T47D (cell line): ENCODE measurements around the gene CCDC14.

Experiments
- DNase-seq, 2 experiments: peaks; one replicate each; pipeline versions ENCODE4 v3.0.0 to v3.0.0-alpha.2; 2011 to 2012; ENCODE audit warnings: low read depth in 1 of 2, low spot score in 1 of 2
- JUND ChIP-seq: IDR thresholded peaks from 2 replicates; pipeline ENCODE4 v1.6.1; 2012; ENCODE audit warnings: low read depth
- in situ Hi-C: cut with HindIII; loops from 2 replicates; pipeline ENCODE4 v1.10.0; 2016; ENCODE audit warnings: low sequenced_read_pairs, low pct_unique_long_range_greater_than_20kb

CCDC14 gene

DNA sequence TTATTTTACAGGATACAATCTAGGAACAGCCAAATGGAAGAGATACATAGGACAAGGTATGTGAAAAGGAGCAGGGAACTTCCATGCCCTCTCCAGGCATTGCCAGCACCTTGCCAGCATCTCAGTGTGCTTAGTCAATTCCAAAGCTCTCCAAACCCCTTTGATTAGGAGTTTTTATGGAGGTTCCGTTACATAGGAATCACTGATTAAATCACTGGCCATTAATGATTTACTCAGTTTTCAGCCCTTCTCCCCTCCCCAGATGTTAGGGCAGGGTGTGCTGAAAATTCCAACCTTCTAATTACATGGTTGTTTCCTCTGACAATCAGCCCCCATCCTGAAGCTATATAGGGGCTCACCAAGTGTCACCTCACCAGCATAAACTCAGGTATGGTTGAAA lies 88.4 kb downstream of the CCDC14 start:
- in situ Hi-C loops, result no loop called here
- DNase-seq, result no peak
- no peak for TF ChIP-seq JUND

GRCh38 chr3:123871946-123872345 lies 89.1 kb downstream of the CCDC14 start:
- in situ Hi-C loops, result no loop called here
- TF ChIP-seq JUND, result no peak
- no peak for DNase-seq

- in situ Hi-C loops, result no loop called here
- DNase-seq, result no peak
Observed at GRCh38 chr3:123870033-123870432, 91.0 kb downstream of the CCDC14 start.

DNA sequence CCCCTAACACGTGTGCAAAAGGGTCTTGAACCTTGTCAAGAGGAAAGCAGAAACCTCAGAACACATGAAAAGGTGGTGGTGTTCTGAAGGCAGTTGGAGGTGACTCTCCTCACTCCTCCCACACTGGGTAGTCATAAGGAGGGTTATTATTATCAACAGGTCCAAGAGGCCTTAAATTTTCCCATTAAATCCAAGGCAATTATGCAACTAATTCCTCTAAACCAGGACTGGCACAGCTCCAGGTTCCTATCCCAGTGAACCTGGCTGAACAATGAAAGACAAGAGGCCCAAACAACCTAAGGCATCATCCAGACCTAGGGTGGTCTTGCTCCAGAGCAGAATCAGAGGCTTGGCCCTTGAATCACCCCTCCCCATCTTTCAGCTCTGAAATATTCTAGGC lies 91.9 kb downstream of the CCDC14 start:
- in situ Hi-C loops, result no loop called here
- DNase-seq, result no peak
- no peak for TF ChIP-seq JUND

More at GRCh38 chr3:123870033-123870432, 91.0 kb downstream of the CCDC14 start:
- no peak for TF ChIP-seq JUND

DNA sequence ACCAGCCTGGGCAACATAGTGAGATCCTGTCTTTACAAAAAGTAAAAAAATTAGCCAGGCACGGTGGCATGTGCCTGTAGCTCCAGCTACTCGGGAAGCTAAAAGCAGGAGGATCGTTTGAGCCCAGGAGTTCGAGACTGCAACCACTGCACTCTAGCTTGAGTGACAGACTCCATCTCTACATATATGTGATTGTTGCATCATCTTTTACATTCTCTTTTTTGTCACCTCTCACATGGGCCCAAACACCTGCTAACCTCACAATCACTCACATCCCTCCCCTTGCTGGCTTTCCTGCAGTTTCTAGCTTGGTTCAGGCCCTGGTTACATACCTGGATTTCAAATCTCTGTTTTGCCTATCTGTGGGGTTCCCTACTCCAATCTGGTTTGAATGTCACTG lies 96.3 kb downstream of the CCDC14 start:
- in situ Hi-C loops, result no loop called here
- no peak for DNase-seq
- no peak for TF ChIP-seq JUND
